Stimulated activated CD4-positive, alpha-beta T cell treated with anti-CD3 and anti-CD28 coated beads, Interleukin-12 subunit alpha, Interleukin-12 subunit beta, amount 100 ng/mL, for 48 hours (primary cell): ENCODE measurements around the gene ZXDC.
A peak's percentile ranks its signal among the peaks of the same experiment; 100 is the strongest.

ENCODE experiments used
- DNase-seq, 3 donors: peaks; one replicate each; pipeline ENCODE4 v3.0.0-alpha.2; 2020; ENCODE audit warnings: low read depth in 2 of 3, low spot score in 1 of 3

Gene ZXDC, protein sequence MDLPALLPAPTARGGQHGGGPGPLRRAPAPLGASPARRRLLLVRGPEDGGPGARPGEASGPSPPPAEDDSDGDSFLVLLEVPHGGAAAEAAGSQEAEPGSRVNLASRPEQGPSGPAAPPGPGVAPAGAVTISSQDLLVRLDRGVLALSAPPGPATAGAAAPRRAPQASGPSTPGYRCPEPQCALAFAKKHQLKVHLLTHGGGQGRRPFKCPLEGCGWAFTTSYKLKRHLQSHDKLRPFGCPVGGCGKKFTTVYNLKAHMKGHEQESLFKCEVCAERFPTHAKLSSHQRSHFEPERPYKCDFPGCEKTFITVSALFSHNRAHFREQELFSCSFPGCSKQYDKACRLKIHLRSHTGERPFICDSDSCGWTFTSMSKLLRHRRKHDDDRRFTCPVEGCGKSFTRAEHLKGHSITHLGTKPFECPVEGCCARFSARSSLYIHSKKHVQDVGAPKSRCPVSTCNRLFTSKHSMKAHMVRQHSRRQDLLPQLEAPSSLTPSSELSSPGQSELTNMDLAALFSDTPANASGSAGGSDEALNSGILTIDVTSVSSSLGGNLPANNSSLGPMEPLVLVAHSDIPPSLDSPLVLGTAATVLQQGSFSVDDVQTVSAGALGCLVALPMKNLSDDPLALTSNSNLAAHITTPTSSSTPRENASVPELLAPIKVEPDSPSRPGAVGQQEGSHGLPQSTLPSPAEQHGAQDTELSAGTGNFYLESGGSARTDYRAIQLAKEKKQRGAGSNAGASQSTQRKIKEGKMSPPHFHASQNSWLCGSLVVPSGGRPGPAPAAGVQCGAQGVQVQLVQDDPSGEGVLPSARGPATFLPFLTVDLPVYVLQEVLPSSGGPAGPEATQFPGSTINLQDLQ

DNA sequence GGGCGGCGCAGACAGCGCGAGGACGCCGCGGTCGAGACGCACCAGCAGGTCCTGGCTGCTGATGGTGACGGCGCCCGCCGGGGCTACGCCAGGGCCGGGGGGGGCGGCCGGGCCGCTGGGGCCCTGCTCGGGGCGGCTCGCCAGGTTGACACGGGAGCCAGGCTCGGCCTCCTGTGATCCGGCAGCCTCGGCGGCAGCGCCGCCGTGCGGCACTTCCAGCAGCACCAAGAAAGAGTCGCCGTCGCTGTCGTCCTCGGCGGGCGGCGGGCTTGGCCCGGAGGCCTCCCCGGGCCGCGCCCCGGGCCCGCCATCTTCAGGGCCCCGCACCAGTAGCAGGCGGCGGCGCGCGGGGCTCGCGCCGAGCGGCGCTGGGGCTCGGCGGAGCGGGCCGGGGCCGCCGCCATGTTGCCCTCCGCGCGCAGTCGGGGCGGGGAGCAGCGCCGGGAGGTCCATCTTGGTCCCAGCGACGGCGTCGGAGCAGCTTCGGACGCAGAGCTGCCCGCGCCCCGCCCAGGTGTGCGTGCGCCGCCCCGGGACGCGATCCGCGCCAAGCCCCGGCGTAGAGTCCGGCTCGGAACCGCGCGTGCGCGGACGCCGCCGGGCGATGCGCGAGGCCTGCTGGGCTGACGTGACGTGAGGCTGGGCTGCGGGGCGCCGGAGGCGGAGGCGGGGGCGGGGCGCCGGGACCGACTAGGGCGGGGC lies at the start of gene ZXDC:
TSS of gene ZXDC (minus strand) at position 479 of the 702 bp plus-strand sequence. CDS start at position 453, 26 bp downstream.
- peak; percentile 73 to 89 (median 87) for DNase-seq

DNA sequence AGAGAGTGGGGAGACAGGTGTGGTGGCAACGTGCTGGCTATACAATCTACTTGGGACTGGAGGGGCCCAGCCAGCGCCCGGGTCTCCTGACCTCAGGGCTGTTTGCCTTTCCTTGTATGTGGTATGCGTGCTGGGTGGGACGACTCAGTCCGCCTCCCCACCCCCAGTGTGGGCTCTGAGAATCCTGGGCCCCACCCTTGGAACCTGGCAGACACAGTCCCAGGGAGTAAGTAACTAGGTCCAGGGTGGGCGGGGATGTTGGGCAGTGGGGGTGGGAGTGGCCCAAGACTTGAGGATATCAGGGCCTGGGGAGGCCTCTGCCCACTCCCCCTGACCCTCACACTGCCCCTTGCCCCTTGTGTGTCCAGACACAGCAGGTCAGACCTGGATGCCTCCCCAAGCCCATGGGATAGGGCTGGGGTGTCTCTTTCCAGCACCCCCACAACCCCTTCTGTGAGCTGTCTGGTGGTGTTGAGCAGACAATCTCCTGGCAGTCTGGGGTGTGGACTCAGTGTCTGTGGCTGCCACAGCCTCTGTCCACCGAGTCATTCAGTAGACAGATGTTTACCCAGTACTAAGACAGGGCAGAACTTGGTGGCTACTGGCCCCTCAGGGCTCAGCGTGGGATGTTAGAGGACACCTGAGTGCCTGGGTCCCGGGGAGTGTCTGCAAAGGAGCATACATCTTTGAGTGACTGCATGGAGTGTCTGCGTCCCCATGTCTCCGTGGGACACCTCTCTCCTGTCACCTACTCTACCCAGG lies 49.6 kb upstream of the ZXDC start:
- no peak for DNase-seq

DNA sequence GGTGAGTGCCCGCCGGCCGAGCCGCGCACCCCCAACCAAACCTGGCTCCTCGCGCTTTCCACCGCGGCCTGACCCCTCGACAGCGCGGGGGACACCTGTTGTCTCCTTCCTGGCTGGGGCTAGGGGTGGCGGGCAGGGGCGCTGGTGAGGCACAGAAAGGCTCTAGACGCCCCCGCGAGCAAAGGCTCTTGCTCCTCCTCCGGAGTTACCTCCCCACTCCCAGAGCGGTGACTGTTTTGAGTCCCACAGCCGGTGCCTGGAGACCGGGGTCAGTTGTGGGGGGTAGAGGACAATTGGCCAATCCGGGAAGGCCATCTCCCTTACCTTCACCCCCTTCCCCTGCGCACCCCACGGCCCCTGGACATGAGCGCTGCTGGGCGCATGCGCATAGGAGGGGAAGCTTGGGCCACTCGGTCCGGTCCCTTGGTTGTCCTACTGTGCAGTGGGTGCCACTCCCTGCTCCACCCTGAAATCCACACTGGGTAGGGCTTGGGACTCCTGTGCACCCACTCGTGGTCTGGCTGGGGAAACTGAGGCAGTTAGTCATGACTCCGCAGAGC lies 48.8 kb upstream of the ZXDC start:
- no peak for DNase-seq

DNA sequence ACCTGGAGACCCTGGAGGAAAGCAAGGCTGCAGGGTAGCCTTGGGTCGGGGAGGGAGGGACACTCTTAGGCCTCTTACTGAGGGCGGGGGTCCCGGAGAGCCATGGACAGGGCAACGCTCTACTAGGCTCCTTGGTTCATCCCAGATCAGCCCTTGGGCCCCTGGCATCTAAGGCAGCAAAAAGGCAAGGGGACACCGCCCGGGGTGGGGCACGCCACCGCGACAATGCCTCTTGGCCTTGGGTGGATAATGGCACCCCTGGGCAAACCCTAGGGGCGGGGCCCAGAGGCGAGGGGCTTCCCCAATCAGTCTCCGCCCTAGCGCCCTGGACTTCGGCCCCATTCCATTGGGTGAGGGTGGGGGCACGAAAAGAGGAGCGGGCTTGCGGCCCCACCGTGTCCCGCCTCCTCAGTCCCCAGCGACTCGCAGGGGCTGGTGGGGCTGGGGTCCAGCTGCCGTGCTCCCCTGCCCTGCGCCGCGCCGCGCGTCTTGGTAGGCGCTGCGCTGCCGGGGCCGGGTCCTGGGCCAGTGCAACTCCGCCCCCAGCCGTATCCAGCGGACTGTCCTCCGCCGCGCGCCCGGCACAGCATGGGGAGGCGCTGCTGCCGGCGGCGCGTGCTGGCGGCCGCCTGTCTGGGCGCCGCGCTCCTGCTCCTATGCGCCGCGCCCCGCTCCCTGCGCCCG lies 48.2 kb upstream of the ZXDC start, which contains the start of gene CHST13:
TSS of gene CHST13 (plus strand) at position 411 of the 684 bp plus-strand sequence. CDS start at position 589, 178 bp downstream.
- no peak for DNase-seq

DNA sequence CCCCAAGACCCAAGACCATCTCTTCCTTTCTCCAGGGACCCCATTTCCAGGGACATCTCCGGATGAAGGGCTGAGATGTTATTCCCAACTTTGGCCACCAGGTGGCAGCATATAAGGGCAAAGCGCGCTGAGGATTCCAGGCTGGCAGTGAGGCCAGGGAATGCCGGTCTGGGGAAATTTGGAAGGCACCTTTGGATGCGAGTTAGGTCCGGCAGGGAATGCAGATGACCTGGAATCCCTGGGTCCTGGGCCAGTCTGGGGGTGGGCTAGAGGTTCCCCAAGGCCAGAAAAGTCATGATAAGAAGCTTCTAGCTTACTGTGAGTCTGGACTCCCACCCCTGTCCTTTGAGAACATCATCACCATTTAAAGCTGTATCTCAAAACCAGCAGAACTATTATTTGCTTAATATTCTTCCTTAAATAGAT lies 46.7 kb upstream of the ZXDC start:
- DNase-seq = peak in 2 of 3 donors; percentile 26 to 27

DNA sequence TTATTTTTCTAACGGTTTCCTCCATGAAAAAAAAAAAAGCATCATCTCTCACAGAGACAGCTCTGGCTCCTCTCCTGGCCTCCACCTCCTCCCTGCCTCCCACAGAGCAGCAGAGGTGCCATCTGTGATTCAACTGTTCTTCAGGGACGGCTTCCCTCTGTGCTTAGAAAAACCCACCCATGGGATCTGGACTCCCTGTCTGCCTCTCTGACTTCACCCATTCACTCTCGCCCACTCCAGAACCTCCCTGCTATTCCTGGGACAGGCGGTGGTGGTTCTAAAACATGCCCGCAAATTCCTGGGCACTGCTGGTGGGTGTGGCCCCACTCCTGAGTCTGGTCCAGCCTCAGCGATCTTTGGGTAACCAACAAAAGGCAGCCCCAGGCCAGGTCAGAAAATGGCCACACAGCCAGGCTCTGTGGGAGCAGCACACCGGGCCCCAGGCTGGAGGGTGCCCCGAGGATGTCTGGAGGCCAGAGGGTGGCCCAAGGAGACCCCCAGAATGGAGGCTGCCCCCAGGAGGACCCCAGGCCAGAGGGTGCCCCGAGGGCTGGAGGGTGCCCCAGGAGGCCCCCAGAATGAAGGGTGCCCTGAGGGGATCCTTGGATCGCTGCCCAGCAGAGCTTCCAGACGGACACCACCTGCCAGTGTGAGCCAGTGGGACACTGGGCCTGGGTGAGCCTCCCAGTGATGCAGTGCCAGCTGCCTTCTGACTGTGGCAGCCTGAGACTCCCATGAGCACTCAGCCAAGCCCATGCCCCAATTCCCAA lies 45.6 kb upstream of the ZXDC start:
- no peak for DNase-seq

DNA sequence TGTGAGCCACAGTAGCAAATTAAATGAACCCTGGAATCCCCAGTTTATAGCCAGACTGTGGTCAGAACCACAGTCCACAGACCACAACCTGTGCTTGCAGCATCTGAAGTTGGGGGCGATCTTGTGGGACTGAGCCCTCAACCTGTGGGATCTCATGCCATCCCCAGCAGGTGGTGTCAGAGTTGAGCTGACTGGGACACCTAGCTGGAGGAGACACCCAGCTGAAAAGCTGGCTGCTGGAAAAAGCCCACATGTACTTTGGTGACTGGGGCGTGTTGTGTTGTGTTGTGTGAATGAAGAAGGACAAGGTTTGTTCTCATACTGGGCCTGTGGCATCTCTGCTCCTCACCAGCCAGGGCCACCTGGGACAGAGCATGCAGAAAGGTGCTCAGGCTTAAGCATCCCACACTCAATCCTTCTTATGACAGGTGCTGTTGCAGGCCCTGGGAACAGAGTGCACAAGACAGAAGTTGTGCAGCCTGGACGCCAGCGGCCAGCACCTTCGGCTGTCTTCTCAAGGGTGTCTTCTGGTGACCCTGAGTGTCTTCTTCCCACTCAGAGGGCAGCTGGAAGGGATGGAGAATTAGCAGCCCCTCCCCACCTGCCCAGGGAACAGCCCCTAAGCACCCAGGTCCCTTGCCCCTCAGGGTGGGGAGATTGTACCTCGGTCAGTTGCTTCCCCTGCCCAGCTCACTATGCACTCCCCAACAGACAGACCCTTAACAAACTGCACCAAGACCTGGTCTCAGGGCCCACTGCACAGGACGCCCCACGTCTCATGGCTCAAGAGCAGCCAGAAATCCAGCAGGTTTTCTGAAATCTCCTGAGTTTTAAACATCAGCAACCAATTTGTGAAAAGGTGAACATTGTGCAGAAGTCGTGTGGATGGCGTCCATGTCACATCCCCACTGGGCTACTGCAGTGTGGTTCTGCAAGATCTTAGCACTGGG lies 44.1 kb upstream of the ZXDC start:
- DNase-seq = no peak

DNA sequence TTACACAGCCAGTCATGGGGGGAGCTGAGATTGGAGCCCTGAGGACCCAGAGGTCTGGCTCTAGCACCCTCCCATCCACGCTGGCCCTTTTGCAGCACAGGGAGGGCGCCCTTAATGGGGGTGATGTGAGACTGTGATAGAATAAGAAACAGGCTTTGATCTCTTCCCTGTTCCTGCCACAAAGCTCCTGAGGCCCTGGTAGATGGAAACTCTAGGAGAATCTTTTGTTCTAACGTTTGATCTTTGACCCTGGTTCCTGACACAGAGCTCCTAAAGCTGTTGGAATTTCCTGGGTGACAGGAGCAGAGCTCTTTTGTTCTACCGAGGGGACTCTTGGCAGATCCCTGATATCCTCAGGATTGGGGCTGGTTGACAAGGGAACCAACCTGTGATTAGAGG lies 43.1 kb upstream of the ZXDC start:
- DNase-seq = no peak

DNA sequence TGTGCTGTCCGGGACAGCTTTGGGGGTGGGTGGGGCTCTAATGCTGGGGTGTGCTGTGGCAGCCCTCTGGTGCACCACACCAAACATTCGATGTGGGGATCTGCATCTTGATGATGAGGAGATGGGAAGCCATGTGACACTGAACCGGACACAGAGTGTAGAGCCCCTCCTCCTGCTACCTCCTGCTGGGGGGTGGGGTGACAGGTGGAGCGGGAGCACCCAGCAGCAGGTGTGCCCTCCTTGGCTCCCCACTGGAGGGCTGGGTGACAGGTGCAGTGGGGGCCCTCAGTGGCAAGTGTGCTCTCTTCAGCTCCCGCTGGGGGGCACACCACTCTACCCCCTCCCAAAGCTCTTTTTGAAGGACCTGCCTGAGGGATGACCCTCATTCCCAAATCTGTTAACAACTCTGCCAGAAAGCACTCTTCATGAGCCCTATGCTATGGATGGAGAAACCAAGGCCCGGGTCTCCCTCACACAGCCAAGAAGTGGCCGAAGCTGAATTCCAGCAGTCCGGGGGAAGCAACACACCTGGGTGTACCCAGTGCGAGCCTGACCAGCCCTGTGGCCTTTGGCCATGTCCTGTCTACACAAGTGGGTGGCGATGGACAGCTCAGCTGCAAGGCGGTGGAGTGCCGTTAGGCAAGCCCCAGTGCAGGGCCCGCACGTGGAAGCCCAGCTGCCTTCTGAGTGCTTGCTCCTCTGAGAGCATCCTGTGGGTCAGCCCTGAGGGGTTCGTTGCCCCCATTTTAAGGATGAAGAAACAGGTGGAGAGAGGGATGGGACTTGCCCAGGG lies 42.5 kb upstream of the ZXDC start:
- no peak for DNase-seq

DNA sequence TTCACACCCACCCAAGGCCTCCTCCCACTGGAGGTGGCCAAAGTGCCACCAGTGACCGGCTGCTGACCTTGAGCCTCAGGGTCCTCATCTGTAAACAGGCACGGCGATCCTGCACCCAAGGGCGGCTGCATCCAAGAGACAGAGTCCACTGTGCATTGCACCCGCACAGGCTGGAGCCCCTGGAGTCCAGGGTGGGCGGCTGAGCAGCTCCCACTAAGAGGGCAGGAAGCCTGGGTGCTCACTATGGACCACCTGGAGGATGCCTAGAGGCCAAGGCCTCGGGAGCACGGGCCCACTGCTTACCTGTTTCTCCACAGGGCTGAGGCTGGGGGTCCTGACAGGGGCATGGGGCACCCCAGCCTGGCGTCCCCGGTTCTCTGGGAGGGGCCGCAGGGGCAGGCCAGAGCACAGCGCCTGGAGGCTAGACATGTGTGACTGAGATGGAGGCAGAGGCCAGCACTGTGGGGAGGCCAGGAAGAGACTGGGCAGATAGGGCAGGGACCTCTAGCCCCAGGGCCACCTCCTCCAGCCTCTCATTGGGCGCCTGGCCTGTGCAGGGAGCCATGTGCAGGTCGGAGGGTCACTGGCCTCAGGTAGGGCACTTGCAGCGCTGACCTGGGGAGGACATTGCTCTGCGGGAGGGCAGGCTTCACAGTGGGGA lies 41.7 kb upstream of the ZXDC start, which contains the start of gene UROC1:
TSS of gene UROC1 (minus strand) at position 483 of the 661 bp plus-strand sequence. CDS start at position 429, 54 bp downstream.
- DNase-seq = no peak

DNA sequence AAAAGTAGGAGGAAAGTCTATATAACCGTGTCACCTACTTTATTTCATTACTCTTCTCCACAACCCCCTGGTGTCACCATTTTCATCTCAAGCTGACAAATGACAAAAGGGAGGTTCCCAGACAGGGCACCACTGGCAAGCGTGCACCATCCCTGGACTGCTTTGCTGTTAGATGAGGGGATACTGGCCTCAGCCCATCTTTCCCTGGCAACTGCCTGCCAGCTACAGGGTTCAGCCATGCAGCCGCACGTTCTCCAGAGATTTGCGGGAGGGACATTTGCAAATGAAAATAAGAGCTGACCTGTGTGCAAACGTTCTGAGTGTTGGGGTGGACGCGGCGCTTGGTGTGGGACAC lies 41.2 kb upstream of the ZXDC start:
- no peak for DNase-seq

DNA sequence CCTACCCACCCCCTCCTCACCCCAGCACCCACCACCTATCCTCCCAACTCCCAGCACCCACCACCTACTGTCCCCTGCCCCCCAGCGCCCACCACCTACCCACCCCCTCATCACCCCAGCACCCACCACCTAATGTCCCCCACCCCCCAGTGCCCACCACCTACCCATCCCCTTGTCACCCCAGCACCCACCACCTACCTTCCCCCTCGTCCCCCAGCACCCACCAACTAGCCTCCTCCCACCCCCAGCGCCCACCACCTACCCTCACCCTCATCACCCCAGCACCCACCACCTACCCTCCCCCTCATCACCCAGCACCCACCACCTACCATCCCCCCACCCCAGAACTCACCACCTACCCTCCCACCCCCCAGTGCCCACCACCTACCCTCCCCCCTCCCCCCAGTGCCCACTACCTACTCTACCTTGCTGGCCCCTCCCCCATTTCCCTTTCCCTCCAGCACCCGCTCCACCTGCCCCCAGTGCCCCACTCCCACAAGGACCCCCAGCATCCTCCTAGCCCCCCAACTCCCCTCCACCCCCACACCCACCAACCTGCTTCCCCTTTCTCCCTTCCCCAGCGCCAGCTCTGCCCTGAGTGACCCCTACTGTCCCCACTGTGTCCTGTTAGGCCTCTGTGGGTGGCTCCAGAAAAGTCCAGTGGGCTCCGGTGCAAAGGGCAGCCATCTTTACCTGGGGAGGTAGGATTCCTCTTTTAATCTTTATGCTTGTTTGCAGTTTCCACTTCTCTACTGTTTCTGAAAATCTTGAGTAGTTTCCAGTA lies 40.7 kb upstream of the ZXDC start:
- no peak for DNase-seq

DNA sequence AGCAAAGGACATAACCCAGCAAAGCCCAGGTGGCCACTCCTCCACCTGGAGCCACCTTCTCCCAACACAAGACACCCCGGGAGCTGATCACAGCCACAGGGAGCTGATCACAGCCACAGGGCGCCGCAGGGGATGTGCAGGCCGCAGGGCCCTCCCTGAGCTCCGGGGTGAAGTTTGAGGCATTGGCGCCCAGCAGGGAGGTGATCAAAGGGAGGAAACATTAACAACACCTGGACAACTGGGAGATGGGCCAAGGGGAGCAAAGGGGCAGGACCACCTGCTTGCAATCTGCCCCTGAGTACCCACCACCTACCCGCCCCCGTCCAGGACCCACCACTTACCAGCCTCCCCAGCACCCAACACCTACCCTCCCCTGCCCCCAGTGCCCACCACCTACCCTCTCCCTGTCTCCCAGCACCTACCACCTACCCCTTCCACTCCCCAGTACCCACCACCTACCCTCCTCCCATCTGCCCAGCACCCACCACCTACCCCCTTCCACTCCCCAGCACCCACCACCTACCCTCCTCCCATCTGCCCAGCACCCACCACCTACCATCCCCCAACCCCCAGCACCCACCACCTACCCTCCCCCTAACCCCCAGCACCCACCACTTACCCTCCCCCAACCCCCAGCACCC lies 39.5 kb upstream of the ZXDC start:
- no peak for DNase-seq

DNA sequence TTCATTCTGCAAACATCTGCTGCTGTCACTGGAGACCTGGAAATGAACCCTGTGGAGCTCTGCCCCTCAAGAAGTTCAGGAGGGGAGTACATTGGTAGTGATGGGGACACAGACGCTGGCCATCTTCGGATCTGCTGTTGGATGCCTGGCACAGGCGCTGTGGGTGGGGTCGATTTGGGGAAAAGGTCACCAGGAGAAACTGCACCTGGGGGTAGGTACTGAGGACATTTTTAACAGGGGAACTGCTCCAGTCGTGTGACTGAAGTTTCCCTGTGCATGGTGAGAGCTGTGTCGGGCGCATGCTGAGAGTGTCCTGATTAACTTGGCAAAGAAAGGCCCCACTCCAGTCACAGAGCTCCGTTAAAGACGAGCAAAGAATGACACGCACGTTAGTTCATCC lies 38.5 kb upstream of the ZXDC start:
- no peak for DNase-seq

DNA sequence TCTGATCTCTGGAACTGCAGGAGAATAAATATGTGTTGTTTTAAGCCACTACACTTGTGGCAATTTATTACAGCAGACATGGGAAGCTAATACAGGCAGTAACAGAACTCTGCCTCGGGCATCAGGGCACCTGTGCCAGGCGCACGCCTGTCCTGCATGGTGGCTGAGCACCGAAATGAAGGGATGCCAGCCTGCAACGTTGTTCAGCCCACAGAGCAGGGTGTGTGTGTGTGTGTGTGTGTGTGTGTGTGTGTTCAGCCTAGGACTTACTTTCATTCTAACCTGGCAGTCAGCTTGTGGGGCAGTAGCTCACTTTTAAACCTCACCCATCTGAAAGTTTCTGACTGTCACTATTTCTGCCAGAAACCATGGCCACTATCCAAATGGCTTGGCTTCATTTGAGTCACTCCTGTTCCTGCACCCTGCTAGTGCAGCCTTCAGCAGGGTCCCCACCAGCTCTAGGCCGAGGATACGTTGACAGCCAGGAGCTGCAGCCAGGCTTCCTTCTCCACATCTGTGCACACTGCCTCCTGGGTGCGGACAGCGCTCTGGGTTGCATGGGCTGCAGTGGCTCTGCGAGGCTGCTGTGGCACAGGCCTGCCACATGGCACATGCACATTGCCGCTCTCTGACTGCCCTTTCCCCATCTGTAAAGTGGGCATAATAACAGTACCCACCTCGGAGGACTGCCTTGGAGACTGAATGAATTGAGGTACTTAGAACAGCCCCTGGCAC lies 37.4 kb upstream of the ZXDC start:
- DNase-seq = no peak
